Liver (tissue), 9 donors: ENCODE data around the gene CDH20. TPM values are rescaled to one million over a fixed set of nuclear protein-coding genes. Genes with fewer than 3 reads are reported as not detected.

Source experiments
- DNase-seq: peaks from one replicate; pipeline ENCODE4 v3.0.0-alpha.2; 2017; ENCODE audit warnings: low spot score
- H3K27ac ChIP-seq, 2 donors: one replicate each; pipeline ENCODE4 v1.7.0; 2013; ENCODE audit warnings: inconsistent platforms in 2 of 2, low read length in 2 of 2, control low read depth in 1 of 2, low read depth in 1 of 2, mild to moderate bottlenecking in 1 of 2
- H3K27me3 ChIP-seq, 4 donors: one replicate each; pipeline versions ENCODE4 v1.6.1 to v1.7.0; 2013; ENCODE audit warnings: low read length in 3 of 4, inconsistent platforms in 1 of 4, mild to moderate bottlenecking in 1 of 4, moderate library complexity in 1 of 4; ENCODE audit not compliant: control insufficient read depth in 4 of 4, insufficient read depth in 4 of 4
- H3K36me3 ChIP-seq, 4 donors: one replicate each; pipeline versions ENCODE4 v1.6.1 to v1.7.0; 2013; ENCODE audit warnings: low read length in 3 of 4, mild to moderate bottlenecking in 3 of 4, low read depth in 1 of 4, moderate library complexity in 1 of 4; ENCODE audit not compliant: control insufficient read depth in 4 of 4, insufficient read depth in 3 of 4
- H3K4me1 ChIP-seq, 4 donors: one replicate each; pipeline versions ENCODE4 v1.6.1 to v1.7.0; 2013; ENCODE audit warnings: low read length in 3 of 4, mild to moderate bottlenecking in 3 of 4, moderate library complexity in 1 of 4; ENCODE audit not compliant: control insufficient read depth in 4 of 4, insufficient read depth in 4 of 4
- H3K4me3 ChIP-seq, 3 donors: one replicate each; pipeline versions ENCODE4 v1.6.1 to v1.7.0; 2013; ENCODE audit warnings: low read length in 3 of 3, control low read depth in 1 of 3, low read depth in 1 of 3, mild to moderate bottlenecking in 1 of 3
- H3K9ac ChIP-seq, 2 donors: one replicate each; pipeline ENCODE4 v1.7.0; 2013; ENCODE audit warnings: low read length in 2 of 2, mild to moderate bottlenecking in 2 of 2, moderate library complexity in 2 of 2, control low read depth in 1 of 2, low read depth in 1 of 2
- H3K9me3 ChIP-seq, 4 donors: one replicate each; pipeline versions ENCODE4 v1.6.1 to v1.7.0; 2013; ENCODE audit warnings: low read length in 3 of 4; ENCODE audit not compliant: control insufficient read depth in 4 of 4
- ATF3 ChIP-seq: IDR thresholded peaks from 2 replicates; pipeline ENCODE4 v1.6.1; 2016; ENCODE audit warnings: antibody characterized with exemption
- CTCF ChIP-seq: fragments of 150-350 bp; IDR thresholded peaks from 2 replicates; pipeline ENCODE4 v1.5.1; 2017; ENCODE audit warnings: improper control_type of control experiment, low read depth, low read length; ENCODE audit not compliant: missing input control
- EGR1 ChIP-seq, 2 donors: IDR thresholded peaks; 2 replicates each; pipeline ENCODE4 v1.6.1; 2016 to 2018; ENCODE audit warnings: antibody characterized with exemption in 2 of 2, low read depth in 2 of 2
- FOXA1 ChIP-seq: IDR thresholded peaks from 2 replicates; pipeline ENCODE4 v1.6.1; 2016; ENCODE audit warnings: antibody characterized with exemption
- FOXA2 ChIP-seq: IDR thresholded peaks from 2 replicates; pipeline ENCODE4 v1.6.1; 2016; ENCODE audit warnings: antibody characterized with exemption
- GABPA ChIP-seq, 2 donors: IDR thresholded peaks in 1 of 2; conservative IDR thresholded peaks in 1 of 2; 2 replicates each; pipeline ENCODE4 v1.6.1; 2016; ENCODE audit warnings: antibody characterized with exemption in 2 of 2, mild to moderate bottlenecking in 1 of 2, moderate library complexity in 1 of 2
- HNF4A ChIP-seq, 2 donors: conservative IDR thresholded peaks; 2 replicates each; pipeline ENCODE4 v1.6.1; 2016; ENCODE audit warnings: antibody characterized with exemption in 2 of 2, mild to moderate bottlenecking in 2 of 2
- HNF4G ChIP-seq: IDR thresholded peaks from 2 replicates; pipeline ENCODE4 v1.6.1; 2016; ENCODE audit warnings: antibody characterized with exemption
- JUND ChIP-seq, 2 donors: IDR thresholded peaks; 2 replicates each; pipeline ENCODE4 v1.6.1; 2016; ENCODE audit warnings: antibody characterized with exemption in 2 of 2
- MAX ChIP-seq: IDR thresholded peaks from 2 replicates; pipeline ENCODE4 v1.6.1; 2016; ENCODE audit warnings: antibody characterized with exemption
- NR2F2 ChIP-seq: IDR thresholded peaks from 2 replicates; pipeline ENCODE4 v1.6.1; 2016; ENCODE audit warnings: antibody characterized with exemption
- RAD21 ChIP-seq, 2 donors: IDR thresholded peaks; 2 replicates each; pipeline ENCODE4 v1.6.1; 2016; ENCODE audit warnings: antibody characterized with exemption in 2 of 2, mild to moderate bottlenecking in 2 of 2
- REST ChIP-seq: IDR thresholded peaks from 2 replicates; pipeline ENCODE4 v1.6.1; 2016; ENCODE audit warnings: antibody characterized with exemption, mild to moderate bottlenecking
- RXRA ChIP-seq, 2 donors: IDR thresholded peaks; 2 replicates each; pipeline ENCODE4 v1.6.1; 2017 to 2018; ENCODE audit warnings: antibody characterized with exemption in 2 of 2, mild to moderate bottlenecking in 1 of 2
- SP1 ChIP-seq: IDR thresholded peaks from 2 replicates; pipeline ENCODE4 v1.6.1; 2018; ENCODE audit warnings: antibody characterized with exemption, mild to moderate bottlenecking
- TAF1 ChIP-seq: conservative IDR thresholded peaks from 2 replicates; pipeline ENCODE4 v1.6.1; 2016; ENCODE audit warnings: antibody characterized with exemption, mild to moderate bottlenecking
- YY1 ChIP-seq: IDR thresholded peaks from 2 replicates; pipeline ENCODE4 v1.6.1; 2016; ENCODE audit warnings: antibody characterized with exemption, mild to moderate bottlenecking
- ZBTB33 ChIP-seq: IDR thresholded peaks from 2 replicates; pipeline ENCODE4 v1.6.1; 2016; ENCODE audit warnings: antibody characterized with exemption
- WGBS: extraction: QIAGEN DNeasy Blood & Tissue Kit; methylation state at CpG from one replicate; pipeline ENCODE4 v1.1.7; 2013; 5-methylcytosine and 5-hydroxymethylcytosine counted together
- polyA plus RNA-seq, 2 donors: library from polyadenylated mRNA; stranded (reverse) in 1 of 2; unstranded in 1 of 2; fragments of 200-250 nt in 1 of 2; fragments of >200 nt in 1 of 2; fragmentation: Nextera tagmentation in 1 of 2; extraction: Ambion mirVana in 1 of 2; gene quantifications; one replicate each; pipeline versions ENCODE4 v1.2.1 to v1.2.3, GENCODE V29; 2013 to 2015
- total RNA-seq, 2 donors: library from RNA; depleted of rRNA; stranded (reverse); fragments of >200 nt; gene quantifications; one replicate each; pipeline ENCODE4 v1.2.3, GENCODE V29; 2014
- donor health status: healthy.
- donor health status: healthy.
- donor health status: healthy.
- donor health status: healthy.
- donor health status: healthy.

The CDH20 gene
- total and polyA plus RNA-seq, 4 donors = 0.08 to 0.11 (median 0.09) TPM; not detected in 1

- Histone ChIP-seq H3K4me3 (no peak overlapping the region), H3K27ac (no peak overlapping the region), H3K36me3 (no peaks in the 10 kb centered on the region), H3K9me3 (peaks cover 0 to 3% (median 0%) of the 10 kb centered on the region in 4 donors), H3K27me3 (peaks cover 0 to 2% (median 0%) of the 10 kb centered on the region in 4 donors), H3K4me1 (no peaks in the 10 kb centered on the region), H3K9ac (no peak overlapping the region)
- DNase-seq = no peak
- WGBS = 66% methylated on average over 3 of the region's 3 CpGs
- no peak for TF ChIP-seq ATF3
- TF ChIP-seq FOXA2 = no peak
- no peak for TF ChIP-seq HNF4A (conservative IDR thresholded peaks at IDR 0.05)
- no peak for TF ChIP-seq MAX
- TF ChIP-seq FOXA1 = no peak
- no peak for TF ChIP-seq REST
- no peak for TF ChIP-seq RXRA (IDR thresholded peaks at IDR 0.05)
- TF ChIP-seq RAD21 (IDR thresholded peaks at IDR 0.05) = no peak
- no peak for TF ChIP-seq EGR1 (IDR thresholded peaks at IDR 0.05; ENCODE audit: low read depth in 2 of 2)
- no peak for TF ChIP-seq HNF4G
- TF ChIP-seq CTCF = no peak
- TF ChIP-seq TAF1 = no peak
- no peak for TF ChIP-seq JUND (IDR thresholded peaks at IDR 0.05)
- no peak for TF ChIP-seq ZBTB33
- TF ChIP-seq GABPA (IDR thresholded peaks at IDR 0.05 in 1 of 2, conservative IDR thresholded peaks at IDR 0.05 in 1 of 2) = no peak
- TF ChIP-seq SP1 = no peak
- no peak for TF ChIP-seq YY1
- no peak for TF ChIP-seq NR2F2
These were observed 156.1 kb downstream of the CDH20 start for GRCh38 chr18:61489334-61489733.
